ENCODE data around the gene CAMK1D. TPM values are rescaled to one million over a fixed set of nuclear protein-coding genes. Genes with fewer than 3 reads are reported as not detected.

CAMK1D gene
- total RNA-seq, 1 experiment from 2014 or later: 6.3 TPM

DNA sequence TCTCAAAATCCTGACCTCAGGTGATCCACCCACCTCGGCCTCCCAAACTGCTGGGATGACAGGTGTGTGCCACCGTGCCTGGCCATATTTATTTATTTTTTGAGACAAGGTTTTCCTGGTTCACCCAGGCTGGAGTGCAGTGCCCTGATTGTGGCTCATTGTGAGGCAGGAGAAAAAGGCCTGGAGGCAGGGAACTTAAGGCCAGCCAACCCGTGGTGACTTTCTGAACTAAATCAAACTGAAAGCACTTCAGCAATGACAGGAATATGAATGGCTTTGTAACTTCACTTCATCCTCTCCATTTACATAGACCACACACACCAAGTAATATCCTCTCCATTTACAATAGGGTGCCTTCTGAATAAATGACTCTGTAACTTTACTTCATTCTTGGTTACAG is 527.8 kb downstream of the CAMK1D start:
- peaks cover 0 to 8% of the 10 kb centered on the region in 2 experiments; a peak in 2 of 5 replicates for H3K9me3 Mint-ChIP-seq
- no peak overlapping the region for H4K8ac ChIP-seq (replicated peaks; ENCODE audit: insufficient read length, low read depth, low read length)
- no peaks in the 10 kb centered on the region for H3K36me3 Mint-ChIP-seq (ENCODE audit: insufficient read depth in 1 of 3, low read depth in 3 of 3)
- no peaks in the 10 kb centered on the region for H3K9me3 ChIP-seq (ENCODE audit: control insufficient read depth, low read depth, low read length)
- H3K14ac ChIP-seq (ENCODE audit: insufficient read depth, low read length): no peak overlapping the region
- no peak for DNase-seq
- no peak overlapping the region for H3K18ac ChIP-seq (ENCODE audit: insufficient read length, low read depth, low read length)
- H3K27ac Mint-ChIP-seq: no peak overlapping the region
- no peak overlapping the region for H4K91ac ChIP-seq (ENCODE audit: insufficient read length, low read depth, low read length)
- no peak overlapping the region for H3K4ac ChIP-seq (ENCODE audit: low read depth, low read length)
- no peaks in the 10 kb centered on the region for H4K20me1 ChIP-seq (ENCODE audit: control insufficient read depth, insufficient read depth, insufficient read length)
- no peak overlapping the region for H3T11ph ChIP-seq (ENCODE audit: low read length)
- TF ChIP-seq, protein P1, sequence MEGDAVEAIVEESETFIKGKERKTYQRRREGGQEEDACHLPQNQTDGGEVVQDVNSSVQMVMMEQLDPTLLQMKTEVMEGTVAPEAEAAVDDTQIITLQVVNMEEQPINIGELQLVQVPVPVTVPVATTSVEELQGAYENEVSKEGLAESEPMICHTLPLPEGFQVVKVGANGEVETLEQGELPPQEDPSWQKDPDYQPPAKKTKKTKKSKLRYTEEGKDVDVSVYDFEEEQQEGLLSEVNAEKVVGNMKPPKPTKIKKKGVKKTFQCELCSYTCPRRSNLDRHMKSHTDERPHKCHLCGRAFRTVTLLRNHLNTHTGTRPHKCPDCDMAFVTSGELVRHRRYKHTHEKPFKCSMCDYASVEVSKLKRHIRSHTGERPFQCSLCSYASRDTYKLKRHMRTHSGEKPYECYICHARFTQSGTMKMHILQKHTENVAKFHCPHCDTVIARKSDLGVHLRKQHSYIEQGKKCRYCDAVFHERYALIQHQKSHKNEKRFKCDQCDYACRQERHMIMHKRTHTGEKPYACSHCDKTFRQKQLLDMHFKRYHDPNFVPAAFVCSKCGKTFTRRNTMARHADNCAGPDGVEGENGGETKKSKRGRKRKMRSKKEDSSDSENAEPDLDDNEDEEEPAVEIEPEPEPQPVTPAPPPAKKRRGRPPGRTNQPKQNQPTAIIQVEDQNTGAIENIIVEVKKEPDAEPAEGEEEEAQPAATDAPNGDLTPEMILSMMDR (conservative IDR thresholded peaks at IDR 0.05): no peak
- no peak overlapping the region for H3K27ac ChIP-seq (ENCODE audit: insufficient read length, low read depth, low read length)
- no peaks in the 10 kb centered on the region for H3K79me2 ChIP-seq (ENCODE audit: insufficient read depth, low read length)
- H2BK15ac ChIP-seq (ENCODE audit: low read depth, low read length): no peak overlapping the region
- no peak overlapping the region for H3K23ac ChIP-seq (ENCODE audit: insufficient read length, low read depth, low read length)
- WGBS (ENCODE audit: extremely low coverage, insufficient read length, low lambda C conversion rate): no CpG with 5 or more reads among the region's 3 CpGs
- no peak overlapping the region for H3K4me2 ChIP-seq (ENCODE audit: insufficient read depth, insufficient read length, low read length)
- no peaks in the 10 kb centered on the region for H3K27me3 ChIP-seq (ENCODE audit: insufficient read depth, low read length)
- no peak overlapping the region for H2BK12ac ChIP-seq (ENCODE audit: insufficient read length, low read depth, low read length)
- no peak overlapping the region for H2BK20ac ChIP-seq (ENCODE audit: low read depth, low read length, poor library complexity, severe bottlenecking)
- H3K4me1 Mint-ChIP-seq: peaks cover 6 to 11% of the 10 kb centered on the region in 2 experiments
- H3K4me3 Mint-ChIP-seq: no peak overlapping the region
- no peaks in the 10 kb centered on the region for H3K79me1 ChIP-seq (ENCODE audit: insufficient read depth, low read depth, low read length, poor library complexity, severe bottlenecking)
- H3K23me2 ChIP-seq (ENCODE audit: insufficient read length, low read depth, low read length, poor library complexity, severe bottlenecking): no peaks in the 10 kb centered on the region
- H2BK120ac ChIP-seq (ENCODE audit: low read depth, low read length, poor library complexity, severe bottlenecking): no peak overlapping the region
- H2AFZ ChIP-seq (ENCODE audit: low read length): no peak overlapping the region
- H2BK5ac ChIP-seq (ENCODE audit: insufficient read length, low read length): no peak overlapping the region
- no peaks in the 10 kb centered on the region for H3K4me1 ChIP-seq (ENCODE audit: insufficient read depth, low read length)
- no peak overlapping the region for H3K9ac ChIP-seq (ENCODE audit: extremely low read depth, insufficient read length, low read length)
- peaks cover 2% of the 10 kb centered on the region; the same call in 1 of the 2 replicates for H3K27me3 Mint-ChIP-seq (ENCODE audit: low read depth)
- no peak overlapping the region for H2AK5ac ChIP-seq (ENCODE audit: insufficient read length, low read length)
- no peak overlapping the region for H3K56ac ChIP-seq (ENCODE audit: insufficient read length, low read depth, low read length)
- no peak overlapping the region for H4K5ac ChIP-seq (ENCODE audit: insufficient read length, low read depth, low read length)

Data from H9 (cell line).